Nucleus accumbens (tissue), 56 donors: ENCODE data around the gene TCERG1L.

Source experiments
- DNase-seq, 56 donors: peaks; one replicate each; lab custom pipeline; 2025; lab: John Stamatoyannopoulos, UW

Gene TCERG1L

DNA sequence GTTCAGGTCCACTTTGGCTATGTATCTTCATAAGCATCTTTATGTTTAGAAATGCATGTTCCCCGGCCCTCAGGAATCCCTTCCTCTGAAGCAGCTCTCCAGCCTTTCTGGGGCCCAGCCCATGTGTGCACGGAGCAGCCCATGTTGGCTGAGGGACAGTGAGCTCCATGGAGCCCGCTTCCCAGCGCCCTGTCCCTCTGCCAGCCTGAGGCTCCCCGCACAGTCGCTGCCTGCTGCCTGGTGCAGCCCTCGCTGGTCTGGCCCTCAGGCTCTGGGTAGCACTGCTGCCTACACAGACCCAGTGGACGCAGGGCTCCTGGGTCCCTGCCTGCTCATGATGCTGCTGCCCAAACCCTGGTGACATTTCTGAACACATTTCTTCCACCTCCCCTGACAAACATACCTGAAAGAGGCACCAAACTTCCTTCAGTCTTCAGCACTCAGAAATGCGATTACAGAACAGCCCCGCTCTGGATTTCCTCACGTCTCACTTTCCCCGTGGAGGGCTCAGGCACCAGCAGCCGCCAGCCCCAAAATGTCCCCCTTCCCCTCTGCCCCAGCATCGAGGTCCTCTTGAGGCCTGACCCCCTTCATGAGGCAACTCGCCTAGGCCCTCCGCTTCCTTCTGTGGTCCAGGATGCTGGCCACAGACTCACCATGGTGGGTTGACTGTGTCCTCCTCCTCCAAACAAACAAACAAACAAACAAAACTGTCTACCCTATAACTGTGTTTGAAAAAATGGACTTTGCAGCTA lies 5.0 kb upstream of the TCERG1L start:
- no peak for DNase-seq

DNA sequence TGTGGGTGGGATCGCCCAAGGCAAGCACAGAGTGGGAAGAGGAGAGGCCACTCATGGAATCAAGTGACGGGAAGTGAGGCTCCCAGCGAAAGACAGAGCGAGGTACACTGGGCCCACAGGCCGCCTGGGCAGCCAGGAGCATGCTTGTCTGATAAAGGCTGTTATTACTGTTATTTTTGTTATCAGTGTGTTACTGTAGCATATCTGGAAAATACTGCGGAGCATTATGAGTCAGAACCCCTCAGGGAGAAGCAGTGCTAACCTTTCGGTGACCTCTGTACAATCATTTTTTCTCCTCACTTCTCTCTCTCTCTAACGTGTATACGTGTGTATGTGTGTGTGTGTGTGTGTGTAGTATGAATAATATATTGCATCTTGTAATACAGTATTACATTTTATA lies 3.8 kb upstream of the TCERG1L start:
- no peak for DNase-seq

DNA sequence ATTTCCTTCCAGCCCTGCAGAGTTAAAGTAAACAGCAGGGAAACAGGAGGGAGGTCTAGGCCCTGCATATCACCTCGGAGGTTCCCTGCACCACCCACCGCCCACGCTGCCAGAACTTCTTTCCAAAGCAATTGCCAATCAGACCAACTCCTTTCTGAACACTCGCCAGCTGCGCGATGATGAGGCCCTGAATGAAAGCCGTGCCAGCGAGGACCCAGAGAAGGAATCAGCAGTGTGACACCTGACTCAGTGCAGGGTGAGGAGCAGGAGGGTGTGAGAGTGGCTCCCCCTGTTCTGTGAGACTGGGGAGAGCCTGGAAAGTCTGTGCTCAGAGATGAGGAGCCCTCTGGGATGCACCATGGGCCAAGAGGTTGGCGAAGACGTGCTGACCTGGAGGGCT lies 3.3 kb upstream of the TCERG1L start:
- DNase-seq, result no peak

DNA sequence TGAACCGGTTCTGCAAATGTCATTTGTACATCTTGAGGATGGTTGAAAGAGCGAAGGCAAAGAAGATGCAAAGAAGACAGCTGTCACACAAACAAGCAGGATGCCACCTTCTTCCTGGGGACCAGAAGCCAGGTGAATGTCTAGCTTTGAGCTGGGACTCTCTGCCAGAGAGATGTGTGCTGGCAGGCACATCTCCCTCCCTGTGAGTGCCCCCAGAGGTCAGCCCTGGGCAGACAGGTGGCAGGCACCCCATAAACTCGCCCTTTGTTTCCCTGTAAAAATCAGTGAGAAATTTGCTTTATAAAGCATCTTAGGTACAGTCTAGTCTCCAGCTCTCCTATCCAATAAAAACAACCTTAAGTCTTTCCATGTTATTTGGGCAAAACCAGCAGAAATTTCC lies 2.6 kb upstream of the TCERG1L start:
- no peak for DNase-seq

DNA sequence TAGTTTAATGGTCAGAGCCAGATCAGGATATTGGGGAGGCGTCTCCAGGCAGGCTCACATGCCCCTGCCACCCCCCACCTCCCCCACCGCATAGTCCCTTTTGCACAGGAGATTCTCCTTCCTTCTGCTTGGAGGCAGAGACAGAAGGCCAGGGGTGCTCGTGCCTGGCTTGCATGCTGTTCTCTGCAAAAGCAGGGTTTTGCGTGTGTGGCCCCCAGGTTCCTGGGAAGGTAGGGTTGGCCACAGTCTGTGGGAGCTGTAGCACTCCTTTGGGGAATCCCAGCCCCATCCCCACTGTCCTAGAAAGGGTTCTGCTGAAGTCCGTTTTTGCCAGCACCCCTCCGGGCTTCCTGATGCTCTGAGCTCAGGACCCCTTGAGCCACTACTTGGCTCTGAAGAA lies 1.9 kb upstream of the TCERG1L start:
- DNase-seq, result no peak

DNA sequence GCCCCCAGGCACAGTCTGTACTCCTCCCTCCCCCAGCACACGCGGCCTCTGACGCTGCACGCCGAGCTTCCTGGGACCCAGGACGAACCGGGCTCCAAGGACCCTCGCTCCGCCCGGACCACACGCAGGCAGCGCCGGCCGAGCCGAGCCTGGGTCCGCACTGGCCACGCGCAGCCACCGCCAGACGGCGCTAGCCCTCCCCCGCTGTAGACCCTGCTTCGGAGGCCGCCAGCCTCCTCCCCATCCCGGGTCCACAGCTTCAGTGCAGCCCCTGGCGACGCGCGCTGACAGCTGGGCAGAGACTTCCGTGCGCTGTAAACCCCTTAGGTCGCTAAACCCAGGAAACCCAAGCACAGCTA lies 936 bp upstream of the TCERG1L start:
- DNase-seq, result no peak

DNA sequence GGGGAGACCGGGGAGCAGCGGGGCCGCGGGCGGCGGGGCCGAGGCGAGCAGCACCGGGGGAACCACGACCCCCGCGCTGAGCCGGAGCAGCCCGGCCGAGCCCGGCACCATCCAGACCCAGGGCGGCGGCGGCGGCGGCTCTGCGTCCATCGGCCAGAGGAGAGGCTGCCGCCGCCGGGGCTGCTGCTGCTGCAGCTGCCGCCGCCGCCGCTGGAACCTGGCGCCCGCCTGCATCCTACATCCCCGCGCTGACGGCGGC lies 190 bp downstream of the TCERG1L start:
- DNase-seq, result no peak

DNA sequence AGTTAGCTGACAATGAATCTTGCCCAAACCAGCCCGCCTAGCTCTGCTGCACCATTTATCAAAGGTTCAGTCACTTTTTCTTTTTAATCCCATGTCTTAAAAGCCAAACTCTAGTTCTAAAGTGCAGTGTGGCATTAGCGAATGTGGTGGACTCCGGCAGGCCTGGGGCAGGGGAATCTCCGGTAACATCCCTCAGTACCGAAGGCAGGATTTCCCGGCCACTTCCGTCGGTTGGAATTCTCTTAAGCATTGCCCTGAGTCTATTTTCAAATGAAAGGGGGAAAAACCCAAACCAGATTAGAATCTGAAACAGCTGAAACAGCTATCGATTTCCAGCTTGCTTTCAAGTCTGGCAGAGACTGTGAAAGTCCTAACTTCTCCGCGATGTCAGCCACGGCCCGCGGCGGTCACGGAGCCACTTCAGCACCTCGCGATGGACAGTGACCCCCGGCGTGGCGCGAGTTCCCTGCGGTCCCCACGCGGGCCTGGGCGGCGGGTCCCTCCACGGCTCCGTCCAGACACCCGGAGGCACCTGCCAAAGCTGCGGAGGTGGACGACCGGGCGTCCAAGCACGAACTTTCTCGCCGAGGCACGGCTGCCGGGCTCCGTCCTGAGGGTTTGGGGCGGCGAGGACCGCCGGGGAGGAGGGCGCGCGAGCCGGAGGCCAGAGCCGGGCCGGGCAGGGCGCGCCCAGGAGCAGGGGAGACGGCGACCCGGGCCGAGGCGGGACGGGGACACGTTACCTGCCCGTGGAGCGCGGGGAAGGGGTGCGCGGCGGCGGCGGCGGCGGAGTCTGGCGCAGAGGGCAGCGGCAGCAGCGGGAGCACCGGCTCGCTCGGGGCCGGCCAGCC lies 745 bp downstream of the TCERG1L start:
- no peak for DNase-seq

DNA sequence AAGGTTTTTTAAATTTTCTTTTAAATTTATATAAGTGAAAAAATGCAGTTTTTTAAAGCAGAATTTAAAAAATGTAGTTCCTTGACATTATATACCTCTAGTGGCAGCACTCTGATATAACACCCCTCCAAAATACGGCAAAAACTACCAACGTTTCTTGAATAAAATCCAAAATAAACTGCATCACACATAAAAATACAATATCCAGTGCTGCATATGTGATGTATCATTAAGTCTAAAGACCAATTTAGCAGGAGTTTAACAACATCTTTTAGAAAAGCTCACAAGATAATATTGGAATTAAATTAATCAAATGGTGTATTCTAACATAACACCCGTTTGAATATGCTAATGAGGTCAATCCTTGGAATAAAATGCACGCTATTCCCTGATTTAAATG lies 1.4 kb downstream of the TCERG1L start:
- no peak for DNase-seq

DNA sequence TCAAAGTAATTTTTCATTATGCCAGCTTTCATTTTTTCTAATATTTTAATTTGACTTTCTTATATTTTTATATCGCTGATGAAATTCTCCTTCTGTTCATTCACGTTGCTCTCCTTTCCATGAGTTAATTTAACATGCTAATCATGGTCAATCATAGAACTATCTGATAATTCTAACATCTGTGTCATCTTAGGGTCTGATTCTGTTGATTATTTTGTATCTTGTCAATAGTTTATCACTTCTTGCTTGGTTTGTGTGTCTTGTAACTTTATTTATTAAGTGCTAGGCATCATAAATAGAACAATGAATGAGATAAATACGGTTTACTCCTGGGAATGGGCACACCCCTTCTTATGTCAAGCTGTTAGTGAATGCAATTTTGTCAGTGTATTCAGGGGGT lies 11.0 kb downstream of the TCERG1L start:
- no peak for DNase-seq

DNA sequence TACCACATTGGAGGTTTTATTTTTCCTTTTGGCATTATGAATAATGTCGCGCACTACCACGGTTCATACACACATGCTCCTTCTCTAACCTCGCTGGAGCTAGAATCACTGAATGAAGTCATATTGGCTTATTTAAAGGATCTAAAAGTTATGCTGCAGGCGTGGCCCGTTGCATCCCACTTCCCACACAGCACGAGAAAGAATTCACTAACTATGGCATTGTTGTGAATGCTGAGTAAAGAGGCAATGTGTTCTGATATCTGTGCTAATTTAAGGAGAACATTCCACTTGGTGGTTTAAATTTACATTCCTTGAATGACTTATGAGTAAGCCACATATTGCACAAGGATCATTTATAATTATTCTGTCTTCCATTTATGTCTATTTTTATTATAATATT lies 20.7 kb downstream of the TCERG1L start:
- no peak for DNase-seq

DNA sequence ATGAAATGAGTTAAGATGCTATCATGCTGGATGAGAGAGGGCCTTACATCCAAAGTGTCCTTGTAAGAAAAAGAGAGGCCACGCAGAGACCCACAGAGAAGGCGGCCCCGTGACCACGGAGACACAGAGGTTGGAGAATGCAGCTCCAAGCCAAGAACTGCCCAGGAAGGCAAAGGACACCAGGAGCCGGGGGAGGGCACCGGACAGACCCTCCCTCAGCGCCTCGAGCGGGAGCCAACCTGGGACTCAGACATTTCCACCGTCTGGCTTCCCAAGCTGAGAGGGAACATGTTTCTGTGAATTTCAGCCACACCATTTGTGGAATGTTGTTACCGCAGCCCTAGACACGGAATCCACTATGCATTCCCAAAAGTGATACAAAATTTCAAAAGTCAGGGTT lies 22.9 kb downstream of the TCERG1L start:
- no peak for DNase-seq

DNA sequence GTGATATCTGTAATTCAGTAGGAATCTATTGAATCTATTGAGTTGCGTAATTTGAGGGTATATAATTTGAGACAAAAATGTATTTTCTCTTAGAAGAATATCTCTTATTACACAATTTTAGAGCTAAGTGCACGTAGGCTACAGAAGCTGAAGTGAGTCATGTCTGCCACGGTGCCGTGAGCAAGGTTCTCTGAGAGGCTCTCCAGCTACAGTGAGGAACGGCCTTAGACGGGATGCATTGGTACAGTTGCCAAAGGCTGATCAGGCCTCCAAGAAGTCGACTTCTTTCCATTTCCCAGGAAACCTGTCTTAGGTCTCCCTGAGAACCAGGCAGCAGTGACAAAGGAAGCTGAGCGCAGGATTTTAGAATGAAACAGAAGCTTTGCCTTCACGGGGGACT lies 28.6 kb downstream of the TCERG1L start:
- no peak for DNase-seq

DNA sequence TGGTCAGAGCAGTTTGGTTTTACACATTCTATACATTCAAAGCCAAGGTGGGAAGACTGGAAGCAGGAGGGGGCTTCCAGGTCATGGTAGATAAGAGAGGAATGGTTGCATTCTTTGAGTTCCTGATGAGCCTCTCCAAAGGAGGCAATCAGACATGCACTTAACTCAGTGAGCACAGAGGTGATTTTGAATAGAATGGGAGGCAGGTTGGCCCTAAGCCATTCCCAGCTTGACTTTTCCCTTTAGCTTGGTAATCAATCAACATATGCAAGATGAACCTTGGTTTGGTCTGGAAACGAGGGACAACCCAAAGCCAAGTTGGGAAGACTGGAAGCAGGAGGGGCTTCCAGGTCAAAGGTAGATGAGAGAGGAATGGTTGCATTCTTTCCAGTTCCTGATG lies 31.4 kb downstream of the TCERG1L start:
- no peak for DNase-seq

DNA sequence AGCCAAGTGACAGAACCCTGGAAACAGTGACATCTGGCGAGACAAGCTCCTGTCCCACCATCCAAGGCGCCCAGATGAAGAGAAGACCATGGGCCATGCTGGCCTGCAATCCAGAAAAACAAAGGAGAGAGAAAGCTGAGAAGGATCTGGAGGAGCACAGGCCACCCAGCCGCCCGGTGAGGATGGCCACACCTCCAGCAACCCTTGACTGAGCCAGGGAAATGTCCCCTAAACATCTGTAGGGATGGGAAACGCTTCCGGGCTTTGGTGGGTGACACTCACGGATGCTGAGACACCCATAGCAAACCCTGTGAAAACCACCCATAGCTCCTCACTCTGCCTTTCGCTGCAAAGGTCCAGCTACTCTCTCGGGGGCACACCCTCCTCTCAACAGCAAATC lies 32.0 kb downstream of the TCERG1L start:
- no peak for DNase-seq

DNA sequence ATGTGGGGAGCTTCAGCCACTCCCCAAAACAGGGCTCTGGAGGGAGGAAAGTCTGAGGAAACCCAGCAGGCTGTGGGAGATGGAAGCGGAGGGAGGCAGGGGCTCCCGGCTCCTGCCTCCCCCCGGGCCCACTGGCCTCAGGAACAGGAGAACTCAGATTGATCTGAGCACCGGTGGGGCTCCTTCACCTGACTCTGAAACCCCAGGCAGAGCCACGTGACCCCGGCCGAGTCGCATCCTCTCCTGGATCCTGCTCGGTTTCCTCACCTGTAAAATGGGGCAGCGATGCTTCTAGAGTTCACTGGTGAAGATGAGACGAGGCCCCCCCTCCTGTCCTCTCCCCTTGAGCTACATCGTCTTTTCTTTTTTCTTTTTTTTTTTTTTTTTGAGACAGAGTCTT lies 33.6 kb downstream of the TCERG1L start:
- DNase-seq, result no peak

DNA sequence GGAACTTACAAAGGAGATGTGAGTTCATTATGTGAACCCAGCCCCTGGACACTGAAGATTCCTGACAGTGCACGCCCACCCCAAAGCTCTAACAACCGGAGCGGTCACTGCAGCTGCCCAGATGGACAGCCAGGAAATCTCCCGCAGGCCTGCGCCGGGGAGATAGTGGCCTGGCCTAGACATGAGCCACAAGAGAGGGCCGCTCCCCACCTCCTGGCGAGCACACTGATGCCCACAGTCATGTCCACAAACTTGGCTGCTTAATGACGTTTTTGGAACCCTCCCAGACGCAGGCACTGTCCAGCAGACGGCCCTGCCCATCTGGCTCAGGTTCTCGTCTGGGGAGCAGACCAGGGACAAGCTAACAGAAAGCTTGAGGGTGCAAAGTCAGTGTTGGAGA lies 34.2 kb downstream of the TCERG1L start:
- DNase-seq, result no peak

DNA sequence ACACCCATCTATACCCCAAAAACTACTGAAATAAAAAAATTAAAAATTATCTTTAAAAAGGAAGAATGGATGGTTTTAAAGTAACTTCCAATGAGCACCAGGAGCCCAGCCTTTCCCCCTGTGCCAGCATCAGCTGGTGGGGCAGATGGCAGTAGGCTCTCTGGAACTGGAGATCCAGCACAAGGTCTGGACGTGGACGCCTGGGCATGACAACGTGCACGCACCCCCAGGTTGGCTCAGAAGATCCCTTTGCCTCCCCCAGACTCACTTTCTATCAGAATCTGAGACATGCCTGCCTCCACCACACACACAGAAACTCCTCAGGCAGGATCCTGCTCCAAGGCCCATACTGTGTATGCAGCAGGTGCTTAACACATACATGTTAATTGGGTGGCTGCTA lies 35.8 kb downstream of the TCERG1L start:
- no peak for DNase-seq

DNA sequence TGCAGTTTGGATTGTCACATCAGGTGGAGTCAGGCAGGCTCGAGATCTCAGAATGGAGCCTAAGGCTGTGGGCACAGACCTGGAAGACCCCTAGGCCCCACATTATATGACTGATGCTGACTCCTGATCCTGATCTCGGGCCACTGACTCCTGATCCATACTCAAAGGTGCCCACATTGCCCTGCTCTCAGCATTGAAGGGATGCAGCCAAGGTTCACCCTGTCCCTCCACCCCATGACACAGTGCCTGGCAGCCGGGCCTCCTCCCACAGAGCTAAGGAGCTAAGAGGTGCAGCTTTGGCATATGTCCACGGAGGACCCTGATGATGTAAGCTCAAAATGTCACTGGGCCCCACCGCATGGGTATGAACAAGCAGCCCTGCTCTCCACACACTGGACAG lies 36.6 kb downstream of the TCERG1L start:
- DNase-seq, result no peak

DNA sequence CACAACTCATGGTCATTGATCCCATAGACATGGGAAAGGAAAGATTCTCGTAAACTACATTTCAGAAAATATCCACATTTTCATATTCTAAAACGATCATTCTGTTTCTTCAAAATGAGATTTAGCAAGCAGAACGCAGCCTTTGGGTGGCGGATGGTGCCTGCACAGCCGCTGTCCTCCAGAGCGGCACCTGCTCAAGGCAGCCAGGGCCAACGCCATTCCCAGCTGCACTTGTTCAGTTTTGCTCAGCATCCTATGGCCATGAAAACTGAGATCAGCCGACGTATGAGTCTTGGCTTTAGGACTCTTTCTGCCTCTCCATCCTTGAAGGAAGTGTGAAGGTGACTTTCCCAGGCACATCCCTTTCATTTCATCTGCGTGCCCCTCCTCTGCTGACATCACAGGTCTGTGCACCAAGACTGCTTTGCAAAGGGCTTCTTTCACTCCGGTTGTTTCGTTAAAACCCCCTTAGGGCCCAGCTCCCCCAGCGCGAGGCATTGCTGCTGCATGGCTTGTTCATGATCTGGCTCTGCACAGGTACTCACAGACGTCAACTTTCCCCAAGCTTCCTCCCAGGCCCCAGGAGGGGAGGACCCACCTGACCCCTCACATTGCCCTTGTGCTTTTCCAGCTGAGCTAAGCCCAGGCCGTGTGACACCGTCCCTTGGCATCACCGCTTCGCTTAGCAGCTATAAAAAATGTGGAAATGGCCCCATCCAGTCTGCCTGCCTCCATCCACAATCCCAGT lies 37.2 kb downstream of the TCERG1L start:
- DNase-seq, result no peak

DNA sequence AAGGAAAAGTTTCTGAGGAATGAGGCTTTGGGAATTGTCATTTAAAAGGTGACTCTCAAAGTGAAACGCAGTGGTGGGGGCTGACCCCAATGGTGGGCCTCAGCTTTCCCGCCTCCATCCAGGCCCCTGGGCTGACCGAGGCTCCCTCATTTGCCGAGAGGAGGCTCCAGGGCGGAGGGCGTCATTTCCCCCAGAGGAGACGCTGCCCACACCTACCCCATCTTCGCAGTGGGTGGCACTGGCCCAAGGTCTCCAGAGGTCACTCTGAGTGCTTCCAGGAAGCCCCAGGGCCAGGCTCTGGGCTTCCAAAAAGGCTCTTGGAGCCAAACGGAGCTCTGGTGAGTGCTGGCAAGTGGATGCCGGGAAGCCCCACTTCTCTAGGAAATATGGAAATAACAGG lies 38.0 kb downstream of the TCERG1L start:
- no peak for DNase-seq

DNA sequence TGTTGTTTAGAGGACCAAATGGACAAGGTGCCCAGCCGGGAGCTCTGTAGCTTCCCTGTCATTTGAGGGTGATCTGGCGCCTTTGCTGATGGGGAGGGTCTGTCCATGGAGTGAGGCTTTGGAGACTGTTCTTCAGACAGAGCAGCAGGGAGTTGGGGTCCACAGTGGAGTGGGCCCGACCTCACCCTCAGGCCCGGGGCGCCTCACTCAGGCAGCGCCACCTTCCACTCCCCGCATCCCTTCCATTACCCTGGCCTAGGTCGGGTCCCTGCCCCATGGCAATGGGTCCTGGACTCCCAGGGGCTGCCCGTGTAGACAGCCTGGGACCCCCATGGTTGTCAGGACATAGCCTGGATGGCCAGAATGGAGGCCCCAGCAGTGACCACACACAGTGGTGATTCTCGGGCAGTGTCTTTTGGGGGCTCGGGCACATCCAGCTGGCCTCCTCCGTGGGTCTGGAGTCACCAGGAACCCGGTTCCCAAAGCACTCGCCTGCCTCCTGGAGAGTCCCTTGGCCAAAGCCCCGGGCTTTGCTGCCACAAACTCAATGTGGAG lies 38.5 kb downstream of the TCERG1L start:
- no peak for DNase-seq
